Memory B cell (primary cell): ENCODE measurements around the gene SKIC8.

Experiments used
- ATAC-seq: fragments of 150-1000 bp; cut with Tn5 transposase; 2 replicates; pipeline ENCODE4 v1.10.0; 2021; ENCODE audit warnings: low read depth, mild to moderate bottlenecking, moderate library complexity
- DNase-seq, 2 donors: peaks; one replicate each; pipeline ENCODE4 v3.0.0; 2022; ENCODE audit warnings: low spot score in 2 of 2
- H3K27ac Mint-ChIP-seq: one replicate; pipeline ENCODE4 v1.8.0; 2022; ENCODE audit warnings: mild to moderate bottlenecking, moderate library complexity, mixed read lengths
- H3K27me3 Mint-ChIP-seq: one replicate; pipeline ENCODE4 v1.8.0; 2022; ENCODE audit warnings: mixed read lengths
- H3K36me3 Mint-ChIP-seq: one replicate; pipeline ENCODE4 v1.8.0; 2022; ENCODE audit warnings: mild to moderate bottlenecking, mixed read lengths
- H3K4me1 Mint-ChIP-seq: one replicate; pipeline ENCODE4 v1.8.0; 2022; ENCODE audit warnings: mixed read lengths
- H3K4me3 Mint-ChIP-seq: one replicate; pipeline ENCODE4 v1.8.0; 2022; ENCODE audit warnings: mild to moderate bottlenecking, moderate library complexity, mixed read lengths
- H3K9me3 Mint-ChIP-seq: one replicate; pipeline ENCODE4 v1.8.0; 2022; ENCODE audit warnings: mixed read lengths

SKIC8 gene

DNA sequence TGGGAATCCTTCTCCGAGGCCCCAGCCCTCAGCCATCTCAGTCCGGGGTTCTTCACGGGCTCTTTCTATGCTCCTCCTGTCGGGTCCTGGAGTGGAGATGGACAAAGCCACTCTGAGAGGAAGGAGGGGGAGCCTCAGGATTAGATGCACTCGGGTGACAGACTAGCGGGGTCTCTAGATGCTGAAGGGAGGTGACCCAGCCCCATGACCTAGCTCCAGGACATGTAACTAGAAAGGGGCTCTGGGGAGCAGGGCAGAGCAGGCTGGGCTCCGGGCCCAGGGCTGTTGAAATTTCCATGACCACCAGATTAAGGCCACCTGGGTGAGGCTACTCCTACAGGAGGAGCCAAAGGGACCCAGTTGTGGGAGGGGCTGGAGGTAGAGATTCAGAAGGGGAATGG is 14.8 kb upstream of the SKIC8 start:
- H3K9me3 Mint-ChIP-seq = no peaks in the 10 kb centered on the region
- no peak for ATAC-seq
- no peak overlapping the region for H3K4me3 Mint-ChIP-seq
- no peak for DNase-seq
- H3K4me1 Mint-ChIP-seq = no peaks in the 10 kb centered on the region
- H3K36me3 Mint-ChIP-seq = no peaks in the 10 kb centered on the region
- H3K27ac Mint-ChIP-seq = no peak overlapping the region
- H3K27me3 Mint-ChIP-seq = peaks cover 10% of the 10 kb centered on the region

DNA sequence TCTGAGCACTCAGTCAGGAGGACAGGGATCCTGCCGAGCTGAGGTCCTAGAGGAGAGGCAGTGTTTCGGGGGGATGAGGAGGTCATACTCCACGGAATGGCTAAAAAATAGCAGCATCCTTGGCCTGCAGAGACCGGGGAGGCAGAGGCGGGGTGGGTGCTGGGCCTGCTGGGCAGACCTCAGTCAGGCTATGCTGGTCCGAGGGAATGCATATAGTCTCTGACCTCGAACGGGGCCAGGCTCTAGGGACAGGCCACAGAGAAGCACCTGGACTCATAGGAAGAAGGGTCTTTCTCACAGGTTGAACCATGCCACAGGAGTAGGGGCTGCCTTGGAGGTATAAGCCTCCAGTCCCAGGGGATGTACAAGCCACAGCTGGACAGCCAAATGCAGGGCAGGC is 14.0 kb upstream of the SKIC8 start:
- ATAC-seq = no peak
- Mint-ChIP-seq H3K9me3 (no peaks in the 10 kb centered on the region), H3K27ac (no peak overlapping the region), H3K4me3 (no peak overlapping the region), H3K36me3 (no peaks in the 10 kb centered on the region), H3K4me1 (no peaks in the 10 kb centered on the region), H3K27me3 (peaks cover 10% of the 10 kb centered on the region)
- DNase-seq = no peak

- ATAC-seq = no peak
- no peaks in the 10 kb centered on the region for H3K9me3 Mint-ChIP-seq
- H3K4me1 Mint-ChIP-seq = no peaks in the 10 kb centered on the region
- no peak for DNase-seq
- H3K4me3 Mint-ChIP-seq = no peak overlapping the region
- no peak overlapping the region for H3K27ac Mint-ChIP-seq
- H3K36me3 Mint-ChIP-seq = no peaks in the 10 kb centered on the region
- H3K27me3 Mint-ChIP-seq = peaks cover 12% of the 10 kb centered on the region
Observed at GRCh38 chr15:78312957-78313356, 13.5 kb upstream of the SKIC8 start.

DNA sequence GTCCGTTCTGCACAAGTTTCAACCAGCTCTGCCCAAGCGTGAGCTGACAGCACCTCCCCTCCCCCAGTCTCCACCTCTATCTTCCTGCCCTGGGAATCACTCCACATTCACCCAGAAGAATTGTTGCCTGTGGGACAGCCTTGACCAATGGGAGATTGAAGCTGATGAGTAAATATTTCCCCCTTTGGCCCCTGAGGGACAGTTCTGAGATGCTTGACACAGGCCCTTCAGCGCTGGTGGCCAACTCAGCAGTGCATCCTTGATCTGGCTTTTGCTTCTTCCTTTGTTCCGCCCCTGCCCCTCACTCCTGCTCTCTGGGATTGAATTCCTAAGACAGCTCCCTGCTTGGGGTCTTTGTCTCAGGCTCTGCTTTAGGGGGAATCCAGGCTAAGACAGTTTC is 13.1 kb upstream of the SKIC8 start:
- peaks cover 14% of the 10 kb centered on the region for H3K27me3 Mint-ChIP-seq
- ATAC-seq (no peak), DNase-seq (no peak)
- no peak overlapping the region for H3K4me3 Mint-ChIP-seq
- no peak overlapping the region for H3K27ac Mint-ChIP-seq
- H3K9me3 Mint-ChIP-seq = no peaks in the 10 kb centered on the region
- no peaks in the 10 kb centered on the region for H3K4me1 Mint-ChIP-seq
- H3K36me3 Mint-ChIP-seq = no peaks in the 10 kb centered on the region

DNA sequence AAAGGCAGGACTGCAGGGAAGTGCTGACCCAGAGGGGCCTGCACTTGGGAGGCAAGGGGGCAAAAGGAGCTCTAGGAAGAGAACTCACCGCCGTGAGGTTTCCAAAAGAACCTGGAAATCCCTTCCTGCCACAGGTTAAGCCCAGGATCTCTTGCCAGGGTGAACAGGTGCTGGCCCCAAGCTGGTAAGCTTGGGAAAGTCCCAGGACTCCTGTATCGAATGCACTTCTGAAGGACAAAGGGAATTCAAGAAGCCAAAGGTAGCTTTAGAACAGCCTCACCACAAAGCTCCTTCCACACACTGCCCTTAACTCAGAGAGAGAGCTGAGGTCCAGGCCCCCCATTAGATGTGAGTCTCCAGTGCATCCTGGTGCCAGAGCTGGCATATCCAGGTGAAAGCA is 11.9 kb upstream of the SKIC8 start:
- Mint-ChIP-seq H3K9me3 (no peaks in the 10 kb centered on the region), H3K4me1 (no peaks in the 10 kb centered on the region), H3K4me3 (no peak overlapping the region), H3K36me3 (no peaks in the 10 kb centered on the region), H3K27me3 (peaks cover 14% of the 10 kb centered on the region), H3K27ac (no peak overlapping the region)
- DNase-seq (no peak), ATAC-seq (no peak)

DNA sequence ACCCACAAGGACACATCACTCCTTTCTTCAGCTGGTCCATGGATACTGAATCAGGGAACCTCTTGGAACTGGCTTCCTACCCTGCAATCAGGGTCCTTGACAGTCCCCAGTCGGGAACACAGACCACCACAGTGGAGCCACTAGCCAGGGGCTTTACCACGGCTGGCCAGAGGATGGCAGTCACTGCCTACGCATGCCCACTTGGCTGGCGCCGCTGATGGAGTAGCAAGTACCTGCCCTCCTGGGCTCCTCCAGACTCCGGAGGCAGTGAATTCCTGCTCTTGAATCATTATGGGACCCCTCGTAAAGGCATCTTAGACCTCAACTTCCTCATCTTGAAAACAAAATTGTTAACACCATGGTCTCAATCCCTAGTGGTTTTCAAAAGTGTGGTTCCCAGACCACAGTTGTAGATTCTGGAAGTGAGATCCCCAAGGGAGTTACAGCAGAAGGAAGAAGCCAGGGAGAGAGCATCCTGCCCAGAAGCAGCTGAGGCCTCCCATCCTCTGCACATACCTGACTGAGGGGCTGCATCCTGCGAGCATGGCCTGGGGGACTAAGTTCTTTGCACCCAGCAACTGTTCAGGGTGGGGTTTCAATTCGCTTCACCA is 9.1 kb upstream of the SKIC8 start:
- DNase-seq (peak in 1 of 2 donors; percentile 9), ATAC-seq (peak; percentile 56)
- Mint-ChIP-seq H3K4me3 (no peak overlapping the region), H3K27ac (no peak overlapping the region), H3K36me3 (no peaks in the 10 kb centered on the region), H3K4me1 (no peaks in the 10 kb centered on the region), H3K9me3 (no peaks in the 10 kb centered on the region), H3K27me3 (peaks cover 12% of the 10 kb centered on the region)

DNA sequence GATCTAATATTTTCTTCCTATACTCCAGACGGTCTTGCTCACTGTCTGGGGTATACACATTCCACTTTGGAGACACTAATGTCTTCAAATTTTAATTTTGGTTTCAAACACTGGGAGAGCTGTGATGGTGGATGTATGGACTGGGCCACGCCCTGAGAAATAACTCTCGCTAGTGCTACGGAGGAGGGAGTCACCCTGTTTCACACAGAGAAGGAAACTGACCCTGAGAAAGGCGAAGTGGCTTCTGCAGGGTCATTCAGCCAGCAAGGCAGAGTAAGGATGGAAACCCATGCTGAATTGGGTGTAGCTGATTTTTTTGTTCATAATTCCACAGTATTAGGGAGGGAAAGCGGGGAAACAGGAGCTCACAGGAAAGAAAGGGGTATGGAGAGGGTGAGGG is 8.6 kb upstream of the SKIC8 start:
- Mint-ChIP-seq H3K4me1 (no peaks in the 10 kb centered on the region), H3K4me3 (no peak overlapping the region), H3K27ac (no peak overlapping the region), H3K9me3 (no peaks in the 10 kb centered on the region), H3K36me3 (no peaks in the 10 kb centered on the region), H3K27me3 (peaks cover 10% of the 10 kb centered on the region)
- DNase-seq (no peak), ATAC-seq (no peak)

GRCh38 chr15:78306176-78306774 is 6.9 kb upstream of the SKIC8 start:
- DNase-seq = no peak
- Mint-ChIP-seq H3K9me3 (no peaks in the 10 kb centered on the region), H3K4me3 (no peak overlapping the region), H3K27ac (no peak overlapping the region), H3K36me3 (no peaks in the 10 kb centered on the region), H3K4me1 (no peaks in the 10 kb centered on the region), H3K27me3 (peaks cover 5% of the 10 kb centered on the region)
- ATAC-seq = no peak

- DNase-seq = no peak
- H3K27me3 Mint-ChIP-seq = peaks cover 3% of the 10 kb centered on the region
- H3K4me1 Mint-ChIP-seq = peaks cover under 1% of the 10 kb centered on the region
- no peaks in the 10 kb centered on the region for H3K36me3 Mint-ChIP-seq
- no peak overlapping the region for H3K4me3 Mint-ChIP-seq
- no peak for ATAC-seq
- no peaks in the 10 kb centered on the region for H3K9me3 Mint-ChIP-seq
- no peak overlapping the region for H3K27ac Mint-ChIP-seq
Observed at GRCh38 chr15:78304216-78305066, 5.0 kb upstream of the SKIC8 start.

DNA sequence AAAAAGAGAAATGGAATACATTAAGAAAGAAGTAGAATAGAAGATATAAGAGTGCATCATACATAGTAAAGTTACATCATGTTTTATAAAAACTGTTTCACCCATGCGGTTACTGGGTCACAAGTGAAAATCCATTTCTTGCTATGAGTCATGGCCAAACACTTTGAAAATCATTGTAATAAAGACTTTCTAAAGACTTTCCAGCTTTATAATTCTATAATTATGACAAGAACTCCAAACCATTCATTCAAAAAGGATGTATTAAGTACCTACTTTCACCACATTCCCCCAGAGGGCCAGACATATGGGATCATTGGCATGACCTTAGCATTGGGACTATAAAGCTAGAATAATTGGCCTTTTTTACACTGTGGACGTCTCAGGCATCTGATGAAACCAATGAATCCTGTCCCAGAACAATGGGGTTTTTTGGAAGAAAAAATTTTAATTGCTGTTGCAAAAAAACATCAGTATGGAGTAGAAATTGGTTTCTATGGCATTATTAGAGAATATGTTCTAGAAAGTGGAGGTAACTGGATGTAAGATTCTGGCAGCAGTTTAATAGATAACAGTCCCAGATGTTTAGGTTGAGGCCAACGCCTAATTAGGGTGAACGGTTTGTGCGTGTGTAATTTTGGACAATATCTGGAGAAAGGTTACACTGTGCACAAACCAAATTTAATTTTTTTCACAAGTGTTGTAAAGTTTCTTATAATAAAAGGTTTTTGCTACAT is 3.3 kb upstream of the SKIC8 start:
- Mint-ChIP-seq H3K27ac (no peak overlapping the region), H3K4me1 (peaks cover 7% of the 10 kb centered on the region), H3K36me3 (no peaks in the 10 kb centered on the region), H3K4me3 (no peak overlapping the region), H3K27me3 (no peaks in the 10 kb centered on the region), H3K9me3 (no peaks in the 10 kb centered on the region)
- no peak for DNase-seq
- ATAC-seq = no peak

GRCh38 chr15:78301828-78302227 is 2.4 kb upstream of the SKIC8 start:
- Mint-ChIP-seq H3K9me3 (no peaks in the 10 kb centered on the region), H3K4me1 (peaks cover 7% of the 10 kb centered on the region), H3K36me3 (no peaks in the 10 kb centered on the region), H3K27ac (no peak overlapping the region), H3K4me3 (no peak overlapping the region), H3K27me3 (no peaks in the 10 kb centered on the region)
- DNase-seq (no peak), ATAC-seq (no peak)

DNA sequence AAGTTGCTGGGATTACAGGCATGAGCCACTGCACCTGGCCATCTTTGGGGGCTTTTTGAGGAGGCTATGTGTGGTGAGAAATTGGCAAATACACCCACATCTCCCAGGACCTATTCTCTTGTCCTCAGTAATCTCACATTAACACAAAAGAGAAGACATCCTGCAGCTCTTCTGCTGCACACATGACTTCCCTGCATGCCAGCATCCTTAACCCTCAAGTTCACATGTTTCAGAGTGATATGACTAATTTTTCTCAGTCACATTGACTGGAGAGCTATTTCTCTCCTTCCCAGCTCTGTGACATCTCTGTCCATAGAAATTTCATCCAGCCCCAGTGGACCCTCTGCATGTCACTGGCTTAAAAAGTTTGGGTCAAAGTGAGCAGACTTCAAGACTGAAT is 1.9 kb upstream of the SKIC8 start:
- no peaks in the 10 kb centered on the region for H3K36me3 Mint-ChIP-seq
- H3K27me3 Mint-ChIP-seq = no peaks in the 10 kb centered on the region
- no peaks in the 10 kb centered on the region for H3K9me3 Mint-ChIP-seq
- no peak overlapping the region for H3K4me3 Mint-ChIP-seq
- H3K27ac Mint-ChIP-seq = no peak overlapping the region
- peaks cover 7% of the 10 kb centered on the region for H3K4me1 Mint-ChIP-seq
- DNase-seq (no peak), ATAC-seq (no peak)

GRCh38 chr15:78292219-78292618 is 7.2 kb downstream of the SKIC8 start:
- Mint-ChIP-seq H3K27ac (no peak overlapping the region), H3K4me1 (peaks cover 2% of the 10 kb centered on the region), H3K4me3 (no peak overlapping the region), H3K36me3 (peaks cover 24% of the 10 kb centered on the region), H3K27me3 (no peaks in the 10 kb centered on the region), H3K9me3 (no peaks in the 10 kb centered on the region)
- ATAC-seq = no peak
- DNase-seq = no peak

- no peak for ATAC-seq
- H3K4me3 Mint-ChIP-seq = no peak overlapping the region
- H3K36me3 Mint-ChIP-seq = peaks cover 26% of the 10 kb centered on the region
- H3K4me1 Mint-ChIP-seq = peaks cover 2% of the 10 kb centered on the region
- H3K27me3 Mint-ChIP-seq = no peaks in the 10 kb centered on the region
- DNase-seq = no peak
- H3K27ac Mint-ChIP-seq = no peak overlapping the region
- H3K9me3 Mint-ChIP-seq = no peaks in the 10 kb centered on the region
Observed at GRCh38 chr15:78291698-78292097, 7.7 kb downstream of the SKIC8 start.
